Gastrocnemius medialis (tissue), 4 donors: ENCODE data around the gene IGF2BP3.

Experiments
- POLR2A ChIP-seq, 2 donors: fragments of 450-650 bp; IDR thresholded peaks; one replicate each; pipeline ENCODE4 v1.6.1; 2017; ENCODE audit warnings: antibody characterized with exemption in 2 of 2, mild to moderate bottlenecking in 2 of 2, moderate library complexity in 2 of 2
- TF ChIP-seq, protein P1 (sequence below), 5 experiments: fragments of 450-650 bp in 3 of 5; fragments of 200-600 bp in 2 of 5; sonication (generic) in 2 of 5; IDR thresholded peaks in 4 of 5; conservative IDR thresholded peaks in 1 of 5; 1 replicate in 4 of 5; 2 replicates in 1 of 5; pipeline ENCODE4 v1.5.1; 2016 to 2019; ENCODE audit warnings: antibody characterized with exemption in 5 of 5, mild to moderate bottlenecking in 3 of 5, moderate library complexity in 3 of 5

DNA sequence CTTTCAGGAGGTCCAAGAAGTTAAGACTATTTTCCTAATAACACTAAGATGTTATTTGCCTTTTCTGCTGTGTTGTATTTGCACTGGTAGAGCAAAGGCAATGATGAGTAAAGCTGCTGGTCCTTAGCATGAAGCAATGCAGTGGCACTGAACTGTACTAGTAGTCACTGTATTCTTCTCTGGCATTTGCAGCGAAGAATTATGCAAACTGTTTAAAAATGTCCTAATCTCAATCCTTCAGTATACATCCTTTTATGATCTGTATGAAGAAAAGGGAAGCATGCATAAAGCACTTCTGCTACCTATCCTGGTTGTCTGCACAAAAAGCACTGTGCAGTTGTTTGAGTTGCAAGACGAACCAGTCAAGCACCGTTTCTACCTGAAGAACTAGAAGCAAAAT, 20.4 kb downstream of the IGF2BP3 start:
- TF ChIP-seq POLR2A (IDR thresholded peaks at IDR 0.05), result no peak
- TF ChIP-seq, protein P1, sequence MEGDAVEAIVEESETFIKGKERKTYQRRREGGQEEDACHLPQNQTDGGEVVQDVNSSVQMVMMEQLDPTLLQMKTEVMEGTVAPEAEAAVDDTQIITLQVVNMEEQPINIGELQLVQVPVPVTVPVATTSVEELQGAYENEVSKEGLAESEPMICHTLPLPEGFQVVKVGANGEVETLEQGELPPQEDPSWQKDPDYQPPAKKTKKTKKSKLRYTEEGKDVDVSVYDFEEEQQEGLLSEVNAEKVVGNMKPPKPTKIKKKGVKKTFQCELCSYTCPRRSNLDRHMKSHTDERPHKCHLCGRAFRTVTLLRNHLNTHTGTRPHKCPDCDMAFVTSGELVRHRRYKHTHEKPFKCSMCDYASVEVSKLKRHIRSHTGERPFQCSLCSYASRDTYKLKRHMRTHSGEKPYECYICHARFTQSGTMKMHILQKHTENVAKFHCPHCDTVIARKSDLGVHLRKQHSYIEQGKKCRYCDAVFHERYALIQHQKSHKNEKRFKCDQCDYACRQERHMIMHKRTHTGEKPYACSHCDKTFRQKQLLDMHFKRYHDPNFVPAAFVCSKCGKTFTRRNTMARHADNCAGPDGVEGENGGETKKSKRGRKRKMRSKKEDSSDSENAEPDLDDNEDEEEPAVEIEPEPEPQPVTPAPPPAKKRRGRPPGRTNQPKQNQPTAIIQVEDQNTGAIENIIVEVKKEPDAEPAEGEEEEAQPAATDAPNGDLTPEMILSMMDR (IDR thresholded peaks at IDR 0.05 in 4 of 5, conservative IDR thresholded peaks at IDR 0.05 in 1 of 5), result no peak
